Activated B cell treated with CpG ODN at 0.5 μM for 24 hours (primary cell): ENCODE measurements around the gene ZNF814. TPM values are rescaled to one million over a fixed set of nuclear protein-coding genes. Genes with fewer than 3 reads are reported as not detected.
"Not testable (repeated sequence)": the region's sequence is repeated elsewhere in the genome, so short reads cannot be mapped to it uniquely, and the experiment has no call there.

Experiments
- ATAC-seq: fragments of 200-7000 bp; cut with Tn5 transposase; one replicate; pipeline ENCODE4 v1.10.0; 2021; ENCODE audit warnings: low read depth, mild to moderate bottlenecking, moderate library complexity
- CTCF ChIA-PET: fragments of 350-600 bp; sonication (Branson Sonifier 250); formaldehyde crosslinking; loops from one replicate; lab custom pipeline; 2021; ENCODE audit warnings: antibody characterized with exemption; lab: Charles Lee
- POLR2A ChIA-PET: fragments of 350-600 bp; sonication (Branson Sonifier 250); formaldehyde crosslinking; loops from one replicate; lab custom pipeline; 2021; ENCODE audit warnings: antibody characterized with exemption; lab: Charles Lee
- DNase-seq: peaks from one replicate; pipeline ENCODE4 v3.0.0; 2022
- H3K27ac Mint-ChIP-seq: one replicate; pipeline ENCODE4 v1.8.0; 2020; ENCODE audit warnings: mixed read lengths
- H3K27me3 Mint-ChIP-seq: one replicate; pipeline ENCODE4 v1.8.0; 2021; ENCODE audit warnings: mixed read lengths
- H3K36me3 Mint-ChIP-seq: one replicate; pipeline ENCODE4 v1.8.0; 2021; ENCODE audit warnings: low read depth, mixed read lengths
- H3K4me1 Mint-ChIP-seq: one replicate; pipeline ENCODE4 v1.8.0; 2021; ENCODE audit warnings: mixed read lengths
- H3K4me3 Mint-ChIP-seq: one replicate; pipeline ENCODE4 v1.8.0; 2020; ENCODE audit warnings: mild to moderate bottlenecking, mixed read lengths
- H3K9me3 Mint-ChIP-seq: one replicate; pipeline ENCODE4 v1.8.0; 2020; ENCODE audit warnings: mixed read lengths
- intact Hi-C: fragments of 100-400 bp; cut with micrococcal nuclease; formaldehyde crosslinking; loops from one replicate; pipeline ENCODE4 v1.15.1; 2024
- total RNA-seq: library from RNA; stranded (reverse); gene quantifications from 2 replicates; pipeline ENCODE4 v1.2.3, GENCODE V29; 2022
- TF ChIP-seq, protein P1 (sequence below): fragments of 200-600 bp; IDR thresholded peaks from one replicate; pipeline ENCODE4 v1.8.0; 2022; ENCODE audit warnings: antibody characterized with exemption, mild to moderate bottlenecking

The ZNF814 gene
- total RNA-seq, 1 donor from 2014 or later = 84.0 TPM

DNA sequence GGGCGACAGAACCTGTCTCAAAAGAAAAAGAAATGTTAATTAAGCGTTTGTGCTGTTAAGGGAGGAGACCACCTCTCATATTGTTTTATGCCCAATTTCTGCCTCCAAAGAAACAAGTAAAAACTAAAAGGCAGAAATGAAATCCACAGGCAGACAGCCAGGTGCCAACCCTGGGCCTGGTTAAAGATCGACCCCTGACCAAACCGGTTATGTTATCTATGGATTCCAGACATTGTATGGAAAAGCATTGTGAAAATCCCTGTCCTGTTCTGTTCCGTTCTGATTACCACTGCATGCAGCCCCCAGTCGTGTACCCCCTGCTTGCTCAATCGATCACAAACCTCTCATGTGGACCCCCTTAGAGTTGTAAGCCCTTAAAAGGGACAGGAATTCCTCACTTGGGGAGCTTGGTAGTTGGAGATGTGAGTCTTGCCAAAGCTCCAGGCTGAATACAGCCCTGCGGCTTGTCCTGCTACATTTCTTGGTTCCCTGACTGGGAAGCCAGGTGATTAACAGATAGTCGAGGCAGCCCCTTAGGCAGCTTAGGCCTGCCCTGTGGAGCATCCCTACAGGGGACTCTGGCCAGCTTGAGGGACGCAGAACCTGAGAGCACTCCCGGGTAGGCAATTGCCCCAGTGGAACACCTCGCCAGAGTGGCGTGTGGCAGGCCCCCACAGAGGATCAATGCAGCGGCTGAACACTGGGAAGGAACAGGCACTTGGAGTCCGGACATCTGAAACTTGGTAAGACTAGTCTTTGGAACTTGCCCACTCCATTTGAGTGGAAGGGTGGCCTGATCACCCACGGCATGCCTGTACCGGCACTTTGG, 73.4 kb downstream of the ZNF814 start:
- POLR2A ChIA-PET = interaction anchor here (0.7 to 1.2 kb wide), 8 partner anchors 13 to 705 kb away, joined by 3 to 7 read pairs (median 3); partner anchors contain the start of genes ZBTB45, ZNF154, ZNF417 and ZNF551
- CTCF ChIA-PET = no interaction called here
- DNase-seq (no peak), ATAC-seq (no peak)
- Mint-ChIP-seq H3K36me3 (peaks cover 29% of the 10 kb centered on the region), H3K27ac (peak overlapping the region; percentile 84), H3K4me1 (peaks cover 50% of the 10 kb centered on the region), H3K4me3 (peak overlapping the region; percentile 93), H3K9me3 (no peaks in the 10 kb centered on the region), H3K27me3 (no peaks in the 10 kb centered on the region)
- TF ChIP-seq, protein P1, sequence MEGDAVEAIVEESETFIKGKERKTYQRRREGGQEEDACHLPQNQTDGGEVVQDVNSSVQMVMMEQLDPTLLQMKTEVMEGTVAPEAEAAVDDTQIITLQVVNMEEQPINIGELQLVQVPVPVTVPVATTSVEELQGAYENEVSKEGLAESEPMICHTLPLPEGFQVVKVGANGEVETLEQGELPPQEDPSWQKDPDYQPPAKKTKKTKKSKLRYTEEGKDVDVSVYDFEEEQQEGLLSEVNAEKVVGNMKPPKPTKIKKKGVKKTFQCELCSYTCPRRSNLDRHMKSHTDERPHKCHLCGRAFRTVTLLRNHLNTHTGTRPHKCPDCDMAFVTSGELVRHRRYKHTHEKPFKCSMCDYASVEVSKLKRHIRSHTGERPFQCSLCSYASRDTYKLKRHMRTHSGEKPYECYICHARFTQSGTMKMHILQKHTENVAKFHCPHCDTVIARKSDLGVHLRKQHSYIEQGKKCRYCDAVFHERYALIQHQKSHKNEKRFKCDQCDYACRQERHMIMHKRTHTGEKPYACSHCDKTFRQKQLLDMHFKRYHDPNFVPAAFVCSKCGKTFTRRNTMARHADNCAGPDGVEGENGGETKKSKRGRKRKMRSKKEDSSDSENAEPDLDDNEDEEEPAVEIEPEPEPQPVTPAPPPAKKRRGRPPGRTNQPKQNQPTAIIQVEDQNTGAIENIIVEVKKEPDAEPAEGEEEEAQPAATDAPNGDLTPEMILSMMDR = no peak
- intact Hi-C loops = loop anchor here (2.0 to 10.0 kb wide), 5 partner anchors 69 to 573 kb away; partner anchors contain the start of genes ZNF17, ZNF329, ZNF460 and ZNF776

DNA sequence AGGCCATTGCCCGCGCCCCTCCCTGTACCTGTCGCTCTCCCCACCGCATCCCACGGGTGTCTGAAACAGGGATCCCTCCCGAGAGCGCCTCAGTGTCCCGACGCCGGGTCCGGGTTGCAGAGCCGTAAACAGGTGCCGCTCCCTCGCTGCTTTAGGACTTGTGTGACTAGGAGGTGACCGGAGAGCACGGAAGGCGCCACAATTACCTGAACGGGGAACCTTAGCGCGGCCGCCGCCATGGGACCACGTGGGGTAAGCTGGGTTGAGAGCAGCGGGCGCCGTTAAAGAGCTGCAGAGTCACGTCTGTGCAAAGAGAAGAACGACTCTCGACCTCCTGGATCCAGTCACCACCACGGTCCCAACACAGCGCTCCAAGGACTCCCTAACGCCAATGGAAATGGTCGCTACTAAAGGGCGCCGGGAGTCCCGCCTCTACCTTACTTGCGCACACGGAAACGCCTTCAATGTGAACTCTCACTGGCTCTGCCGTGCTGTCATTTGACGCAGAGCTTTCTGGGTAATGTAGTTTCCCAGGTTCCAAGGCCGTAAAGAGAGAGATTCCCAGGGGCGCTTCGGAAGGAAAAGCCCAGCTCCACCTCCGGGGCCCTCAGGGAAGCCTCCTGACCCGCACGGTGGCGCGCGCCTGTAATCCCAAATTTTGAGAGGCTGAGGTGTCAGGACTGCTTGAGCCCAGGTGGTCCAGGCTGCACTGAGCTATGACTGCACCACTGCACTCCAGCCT, 74.2 kb downstream of the ZNF814 start, which contains the start of gene ZNF552:
TSS of gene ZNF552 (minus strand) at position 409 of the 742 bp plus-strand sequence. CDS start at position 239, 170 bp downstream.
- peak; percentile 81 for ATAC-seq
- Mint-ChIP-seq H3K36me3 (peaks cover 32% of the 10 kb centered on the region), H3K4me3 (peak within 1 kb of the TSS; percentile 93), H3K4me1 (peaks cover 44% of the 10 kb centered on the region), H3K27me3 (no peaks in the 10 kb centered on the region), H3K9me3 (no peaks in the 10 kb centered on the region), H3K27ac (peak within 1 kb of the TSS; percentile 84)
- TF ChIP-seq, protein P1 = no peak
- intact Hi-C loops = loop anchor here (1.0 to 10.0 kb wide), 7 partner anchors 12 to 572 kb away; partner anchors contain the start of genes ZNF17, ZNF329, ZNF460 and ZNF586
- ChIA-PET CTCF (no interaction called here), POLR2A (interaction anchor here (0.6 to 1.2 kb wide), 10 partner anchors 12 to 705 kb away, joined by 3 to 7 read pairs (median 3); partner anchors contain the start of genes ZBTB45, ZNF154, ZNF417 and ZNF551)
- DNase-seq = peak; percentile 57

GRCh38 chr19:57813919-57814504, 74.8 kb downstream of the ZNF814 start:
- ChIA-PET POLR2A (interaction anchor here (0.6 to 1.2 kb wide), 3 partner anchors 12 to 518 kb away, joined by 3 to 7 read pairs (median 3); no protein-coding TSS in a partner anchor), CTCF (no interaction called here)
- intact Hi-C loops = loop anchor here (1.0 to 10.0 kb wide), 4 partner anchors 12 to 341 kb away; partner anchors contain the start of genes ZNF329, ZNF586 and ZNF776
- Mint-ChIP-seq H3K27me3 (no peaks in the 10 kb centered on the region), H3K36me3 (peaks cover 34% of the 10 kb centered on the region), H3K4me3 (peak overlapping the region; percentile 93), H3K9me3 (no peaks in the 10 kb centered on the region), H3K4me1 (peaks cover 40% of the 10 kb centered on the region), H3K27ac (peak overlapping the region; percentile 84)
- TF ChIP-seq, protein P1 = no peak
- no peak for DNase-seq
- ATAC-seq = no peak

DNA sequence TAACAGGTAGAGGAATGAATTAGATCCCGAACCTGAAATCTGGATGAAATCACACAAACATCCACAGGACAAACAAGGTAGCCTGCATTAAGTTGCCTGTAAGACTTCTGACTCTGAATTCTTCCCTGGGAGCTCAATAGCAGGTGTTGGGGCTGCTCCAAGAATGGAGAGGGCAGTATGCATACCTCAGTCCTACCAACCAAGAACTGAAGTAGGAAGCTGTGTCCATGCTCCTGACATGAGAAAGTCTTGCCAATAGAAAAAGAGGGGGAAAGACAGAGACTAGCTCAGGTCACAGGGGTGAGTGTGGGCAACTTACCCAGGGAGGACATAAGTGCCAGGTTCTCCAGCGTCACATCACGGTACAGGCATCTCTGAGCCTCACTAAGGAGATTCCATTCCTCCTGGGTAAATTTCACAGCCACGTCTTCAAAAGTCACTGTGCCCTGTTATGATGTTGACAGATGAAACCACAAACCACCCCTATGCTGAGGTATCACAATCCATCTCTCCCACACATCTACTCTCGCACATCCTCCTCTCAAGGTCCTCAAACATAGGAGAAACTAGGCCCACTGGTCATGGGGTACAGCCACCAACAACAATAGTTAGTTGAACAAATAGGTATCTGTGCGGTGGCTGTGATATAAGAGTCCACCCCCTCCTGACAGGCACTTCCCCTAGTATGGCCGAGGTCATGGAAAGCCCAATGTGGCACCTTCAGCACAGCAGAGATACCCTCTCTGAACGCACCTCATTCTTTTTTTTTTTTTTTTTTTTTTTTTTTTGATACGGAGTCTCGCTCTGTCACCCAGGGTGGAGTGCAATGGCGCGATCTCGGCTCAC, 75.6 kb downstream of the ZNF814 start:
- intact Hi-C loops = loop anchor here (10.0 kb wide), 1 partner anchor 342 kb away; the partner anchor contains the start of gene ZNF329
- CTCF ChIA-PET, DNase-seq, ATAC-seq, H3K27me3 Mint-ChIP-seq, H3K9me3 Mint-ChIP-seq: not testable (repeated sequence)
- H3K4me1 Mint-ChIP-seq = peaks cover 37% of the 10 kb centered on the region
- H3K4me3 Mint-ChIP-seq = peak overlapping the region; percentile 61
- POLR2A ChIA-PET = interaction anchor here (0.7 kb wide), 1 partner anchor 518 kb away, joined by 7 read pairs; no protein-coding TSS in a partner anchor
- peak overlapping the region; percentile 16 for H3K27ac Mint-ChIP-seq
- peaks cover 40% of the 10 kb centered on the region for H3K36me3 Mint-ChIP-seq
